CD14-positive monocyte (primary cell): ENCODE measurements around the gene DMRT1. TPM values are rescaled to one million over a fixed set of nuclear protein-coding genes. Genes with fewer than 3 reads are reported as not detected.

Experiments
- DNase-seq, 3 donors: peaks; one replicate each; pipeline ENCODE4 v3.0.0-alpha.2; 2011 to 2022
- H2AFZ ChIP-seq: 2 replicates; pipeline ENCODE4 v1.6.0; 2012; ENCODE audit warnings: mild to moderate bottlenecking, low read depth, low read length, inconsistent platforms; ENCODE audit not compliant: insufficient read depth, poor library complexity, severe bottlenecking
- H3K27ac ChIP-seq, 2 donors: 1 replicate in 1 of 2; 2 replicates in 1 of 2; pipeline ENCODE4 v1.5.1; 2012 to 2013; ENCODE audit warnings: low read length in 2 of 2, control low read depth in 1 of 2, inconsistent platforms in 1 of 2, low read depth in 1 of 2, mild to moderate bottlenecking in 1 of 2
- H3K27me3 ChIP-seq, 2 donors: one replicate each; pipeline versions ENCODE4 v1.6.0 to v1.6.1; 2011 to 2013; ENCODE audit warnings: low read length in 2 of 2; ENCODE audit not compliant: control insufficient read depth in 2 of 2, insufficient read depth in 2 of 2
- H3K36me3 ChIP-seq, 2 donors: replicated peaks in 1 of 2; 1 replicate in 1 of 2; 2 replicates in 1 of 2; pipeline versions ENCODE4 v1.5.1 to v1.6.1; 2012 to 2013; ENCODE audit warnings: low read length in 2 of 2, control low read depth in 1 of 2, inconsistent platforms in 1 of 2, mild to moderate bottlenecking in 1 of 2; ENCODE audit not compliant: insufficient read depth in 2 of 2, control insufficient read depth in 1 of 2
- H3K4me1 ChIP-seq, 2 donors: 1 replicate in 1 of 2; 2 replicates in 1 of 2; pipeline versions ENCODE4 v1.5.1 to v1.6.1; 2012 to 2013; ENCODE audit warnings: low read length in 2 of 2, control low read depth in 1 of 2, inconsistent platforms in 1 of 2, mild to moderate bottlenecking in 1 of 2, moderate library complexity in 1 of 2; ENCODE audit not compliant: insufficient read depth in 2 of 2, control insufficient read depth in 1 of 2
- H3K4me2 ChIP-seq: replicated peaks from 2 replicates; pipeline ENCODE3; 2012; ENCODE audit warnings: low read length, moderate library complexity, mild to moderate bottlenecking; ENCODE audit not compliant: poor library complexity, severe bottlenecking; ENCODE audit errors: extremely low read depth
- H3K4me3 ChIP-seq, 3 experiments: fragments of 200-600 bp in 1 of 3; sonication (generic) in 1 of 3; replicated peaks in 1 of 3; 1 replicate in 2 of 3; 2 replicates in 1 of 3; pipeline ENCODE4 v1.5.1; 2011 to 2013; ENCODE audit warnings: low read length in 3 of 3, mild to moderate bottlenecking in 3 of 3, control low read depth in 2 of 3, low read depth in 2 of 3, inconsistent platforms in 1 of 3, moderate library complexity in 1 of 3
- H3K79me2 ChIP-seq: 2 replicates; pipeline ENCODE4 v1.6.0; 2012; ENCODE audit warnings: mild to moderate bottlenecking, control low read depth, inconsistent platforms, low read length, moderate library complexity; ENCODE audit not compliant: insufficient read depth
- H3K9ac ChIP-seq: 2 replicates; pipeline ENCODE4 v1.6.0; 2017; ENCODE audit warnings: low read length, mild to moderate bottlenecking; ENCODE audit not compliant: insufficient read depth, poor library complexity, severe bottlenecking
- H3K9me3 ChIP-seq, 2 donors: replicated peaks in 1 of 2; 1 replicate in 1 of 2; 2 replicates in 1 of 2; pipeline versions ENCODE4 v1.5.1 to v1.6.1; 2012 to 2013; ENCODE audit warnings: low read length in 2 of 2, control low read depth in 1 of 2; ENCODE audit not compliant: control insufficient read depth in 1 of 2, insufficient read depth in 1 of 2
- H4K20me1 ChIP-seq: 2 replicates; pipeline ENCODE4 v1.6.0; 2012; ENCODE audit warnings: mild to moderate bottlenecking, low read length, control low read depth, moderate library complexity; ENCODE audit not compliant: insufficient read depth
- H3K27ac Mint-ChIP-seq, 7 donors: one replicate each; pipeline ENCODE4 v1.8.0; 2020; ENCODE audit warnings: mild to moderate bottlenecking in 7 of 7, mixed read lengths in 7 of 7, moderate library complexity in 6 of 7, inconsistent platforms in 2 of 7
- H3K27me3 Mint-ChIP-seq, 3 donors: one replicate each; pipeline ENCODE4 v1.8.0; 2021 to 2022; ENCODE audit warnings: low read depth in 3 of 3, mild to moderate bottlenecking in 3 of 3, mixed read lengths in 3 of 3, moderate library complexity in 3 of 3, inconsistent platforms in 1 of 3
- H3K36me3 Mint-ChIP-seq, 2 donors: one replicate each; pipeline ENCODE4 v1.8.0; 2020; ENCODE audit warnings: mixed read lengths in 2 of 2, inconsistent platforms in 1 of 2, mild to moderate bottlenecking in 1 of 2
- H3K4me1 Mint-ChIP-seq: one replicate; pipeline ENCODE4 v1.8.0; 2020; ENCODE audit warnings: mild to moderate bottlenecking, mixed read lengths
- H3K4me3 Mint-ChIP-seq, 2 donors: one replicate each; pipeline ENCODE4 v1.8.0; 2020; ENCODE audit warnings: mild to moderate bottlenecking in 2 of 2, mixed read lengths in 2 of 2, moderate library complexity in 1 of 2
- H3K9me3 Mint-ChIP-seq, 7 donors: one replicate each; pipeline ENCODE4 v1.8.0; 2020 to 2022; ENCODE audit warnings: mixed read lengths in 7 of 7, mild to moderate bottlenecking in 6 of 7, moderate library complexity in 6 of 7, inconsistent platforms in 2 of 7
- CTCF ChIP-seq: fragments of 200-600 bp; IDR thresholded peaks from one replicate; pipeline ENCODE4 v1.8.0; 2022; ENCODE audit warnings: antibody characterized with exemption, mild to moderate bottlenecking
- WGBS: methylation state at CpG from one replicate; pipeline ENCODE4 v1.1.5; 2013; ENCODE audit warnings: missing lambda C conversion rate; ENCODE audit not compliant: insufficient coverage; 5-methylcytosine and 5-hydroxymethylcytosine counted together
- intact Hi-C, 2 donors: fragments of 100-400 bp; cut with micrococcal nuclease; formaldehyde crosslinking; loops; one replicate each; pipeline versions ENCODE4 v1.15.0 to v1.15.1; 2023
- polyA plus RNA-seq, 3 donors: library from polyadenylated mRNA; depleted of rRNA in 1 of 3; unstranded in 2 of 3; stranded (reverse) in 1 of 3; fragments of 300-500 nt in 2 of 3; fragments of >200 nt in 1 of 3; fragmentation: Illumina TruSeq in 2 of 3; gene quantifications; 1 replicate in 2 of 3; 2 replicates in 1 of 3; pipeline ENCODE4 v1.2.3, GENCODE V29; 2012 to 2021

Gene DMRT1
- polyA plus RNA-seq, 3 donors, result not detected

GRCh38 chr9:971901-972500 is 130.5 kb downstream of the DMRT1 start:
- Histone ChIP-seq H4K20me1 (no peaks in the 10 kb centered on the region), H3K79me2 (no peaks in the 10 kb centered on the region), H3K4me2 (peak overlapping the region; percentile 90), H3K27ac (no peak overlapping the region), H3K4me3 (peak overlapping the region; percentile 40 to 79 (median 57)), H3K36me3 (no peaks in the 10 kb centered on the region), H3K27me3 (peaks cover 94 to 96% of the 10 kb centered on the region in 2 donors), H3K9ac (no peak overlapping the region), H2AFZ (peak overlapping the region; percentile 74), H3K9me3 (peaks cover 11 to 59% of the 10 kb centered on the region in 2 donors), H3K4me1 (peaks cover 44 to 56% of the 10 kb centered on the region in 2 donors)
- no peak for TF ChIP-seq CTCF
- H3K4me1 Mint-ChIP-seq, result peaks cover 71% of the 10 kb centered on the region
- H3K27me3 Mint-ChIP-seq, result peaks cover 88 to 100% (median 97%) of the 10 kb centered on the region in 3 donors
- peak overlapping the region; percentile 75 to 89 for H3K4me3 Mint-ChIP-seq
- H3K36me3 Mint-ChIP-seq, result peaks cover 7 to 25% of the 10 kb centered on the region in 2 donors
- intact Hi-C loops, result no loop called here
- DNase-seq, result no peak
- H3K27ac Mint-ChIP-seq, result no peak overlapping the region
- peaks cover 0 to 42% (median 33%) of the 10 kb centered on the region in 7 donors for H3K9me3 Mint-ChIP-seq
- WGBS, result under 1% methylated on average over 26 of the region's 42 CpGs

- Histone ChIP-seq H3K36me3 (no peaks in the 10 kb centered on the region), H3K9me3 (peaks cover 11 to 58% of the 10 kb centered on the region in 2 donors), H3K9ac (no peak overlapping the region), H3K4me2 (peak overlapping the region; percentile 90), H2AFZ (peak overlapping the region; percentile 74), H3K27me3 (peaks cover 92 to 94% of the 10 kb centered on the region in 2 donors), H4K20me1 (no peaks in the 10 kb centered on the region), H3K79me2 (no peaks in the 10 kb centered on the region), H3K4me1 (peaks cover 44 to 57% of the 10 kb centered on the region in 2 donors), H3K27ac (no peak overlapping the region), H3K4me3 (peak overlapping the region; percentile 40 to 79 (median 57))
- H3K9me3 Mint-ChIP-seq, result peaks cover 0 to 41% (median 29%) of the 10 kb centered on the region in 7 donors
- peak overlapping the region; percentile 75 to 89 for H3K4me3 Mint-ChIP-seq
- no peak for TF ChIP-seq CTCF
- peak overlapping the region in 1 of 7 donors; percentile 33 for H3K27ac Mint-ChIP-seq
- WGBS, result 5% methylated on average over 66 of the region's 68 CpGs
- DNase-seq, result peak in 1 of 3 donors; percentile 15
- H3K36me3 Mint-ChIP-seq, result peaks cover 7 to 25% of the 10 kb centered on the region in 2 donors
- H3K4me1 Mint-ChIP-seq, result peaks cover 69% of the 10 kb centered on the region
- peaks cover 85 to 99% (median 95%) of the 10 kb centered on the region in 3 donors for H3K27me3 Mint-ChIP-seq
- intact Hi-C loops, result no loop called here
These were observed 131.2 kb downstream of the DMRT1 start for GRCh38 chr9:972501-973294.
